NB4 (cell line): Measurements from ENCODE around the gene TANC1.

Experiments used
- DNase-seq: peaks from one replicate; pipeline ENCODE4 v3.0.0; 2010; ENCODE audit warnings: low read depth
- H3K4me3 ChIP-seq: one replicate; pipeline ENCODE4 v1.5.1; 2011; ENCODE audit warnings: mild to moderate bottlenecking, low read depth, low read length, moderate library complexity
- MYC ChIP-seq: IDR thresholded peaks from 2 replicates; pipeline ENCODE4 v1.6.1; 2011; ENCODE audit warnings: low read depth, low read length
- POLR2A ChIP-seq: IDR thresholded peaks from 2 replicates; pipeline ENCODE4 v1.6.1; 2011; ENCODE audit warnings: mild to moderate bottlenecking; ENCODE audit not compliant: insufficient read length; ENCODE audit errors: extremely low read depth
- TF ChIP-seq, protein P1 (sequence below): IDR thresholded peaks from 2 replicates; pipeline ENCODE4 v1.6.1; 2011; ENCODE audit warnings: low read depth, low read length
- TF ChIP-seq, protein P2 (sequence below): IDR thresholded peaks from one replicate; pipeline ENCODE4 v1.5.1; 2012; ENCODE audit warnings: low read depth, low read length

TANC1 gene

DNA sequence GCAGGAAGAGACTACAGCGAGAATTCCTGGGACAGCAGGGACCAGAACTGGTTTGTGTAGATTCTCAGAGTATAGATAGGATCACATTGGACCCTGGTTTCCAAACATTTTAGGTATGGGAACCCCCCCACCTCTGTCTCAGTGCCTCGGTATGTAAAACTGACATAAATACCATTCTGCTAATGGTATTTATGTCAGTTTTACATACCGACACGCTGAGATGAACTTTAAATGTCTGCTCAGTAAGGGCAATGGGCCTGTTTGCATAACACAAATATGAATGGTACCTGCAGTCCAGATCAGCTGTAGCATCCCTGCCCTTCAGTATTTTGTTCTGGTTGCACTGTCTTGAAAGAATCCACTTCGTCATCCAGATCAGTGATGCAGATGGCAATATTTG lies 244.9 kb downstream of the TANC1 start:
- no peak for DNase-seq
- H3K4me3 ChIP-seq, result no peak overlapping the region
- TF ChIP-seq, protein P1, sequence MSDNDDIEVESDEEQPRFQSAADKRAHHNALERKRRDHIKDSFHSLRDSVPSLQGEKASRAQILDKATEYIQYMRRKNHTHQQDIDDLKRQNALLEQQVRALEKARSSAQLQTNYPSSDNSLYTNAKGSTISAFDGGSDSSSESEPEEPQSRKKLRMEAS, result no peak
- TF ChIP-seq, protein P2, sequence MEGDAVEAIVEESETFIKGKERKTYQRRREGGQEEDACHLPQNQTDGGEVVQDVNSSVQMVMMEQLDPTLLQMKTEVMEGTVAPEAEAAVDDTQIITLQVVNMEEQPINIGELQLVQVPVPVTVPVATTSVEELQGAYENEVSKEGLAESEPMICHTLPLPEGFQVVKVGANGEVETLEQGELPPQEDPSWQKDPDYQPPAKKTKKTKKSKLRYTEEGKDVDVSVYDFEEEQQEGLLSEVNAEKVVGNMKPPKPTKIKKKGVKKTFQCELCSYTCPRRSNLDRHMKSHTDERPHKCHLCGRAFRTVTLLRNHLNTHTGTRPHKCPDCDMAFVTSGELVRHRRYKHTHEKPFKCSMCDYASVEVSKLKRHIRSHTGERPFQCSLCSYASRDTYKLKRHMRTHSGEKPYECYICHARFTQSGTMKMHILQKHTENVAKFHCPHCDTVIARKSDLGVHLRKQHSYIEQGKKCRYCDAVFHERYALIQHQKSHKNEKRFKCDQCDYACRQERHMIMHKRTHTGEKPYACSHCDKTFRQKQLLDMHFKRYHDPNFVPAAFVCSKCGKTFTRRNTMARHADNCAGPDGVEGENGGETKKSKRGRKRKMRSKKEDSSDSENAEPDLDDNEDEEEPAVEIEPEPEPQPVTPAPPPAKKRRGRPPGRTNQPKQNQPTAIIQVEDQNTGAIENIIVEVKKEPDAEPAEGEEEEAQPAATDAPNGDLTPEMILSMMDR, result no peak
- TF ChIP-seq MYC (no peak), POLR2A (no peak)

DNA sequence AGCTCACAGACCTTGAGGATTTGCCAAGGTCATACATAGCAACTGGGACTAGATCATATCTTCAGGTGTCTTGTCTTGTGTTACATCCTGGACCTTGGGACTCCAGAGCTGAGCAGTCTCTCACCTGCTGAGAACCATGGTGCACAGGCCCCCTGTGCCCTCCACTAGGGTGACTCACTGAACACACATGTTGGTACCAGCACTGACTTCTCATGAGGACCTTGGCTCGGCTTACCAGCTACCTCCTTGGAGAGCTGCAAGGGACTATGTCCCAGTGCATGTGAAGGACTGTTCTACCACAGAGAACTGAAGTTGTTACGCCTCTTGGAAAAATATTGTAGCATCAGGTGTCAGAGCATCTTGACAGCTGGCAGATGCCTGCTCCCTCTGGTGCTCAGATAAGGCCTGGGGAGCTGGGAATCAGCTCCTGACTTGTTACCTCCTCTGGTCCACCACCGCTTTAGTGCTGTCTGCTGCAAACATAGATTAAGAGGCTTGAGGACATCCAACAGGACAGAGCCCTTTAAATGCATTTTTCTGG lies 246.0 kb downstream of the TANC1 start:
- TF ChIP-seq POLR2A, result no peak
- no peak for TF ChIP-seq MYC
- TF ChIP-seq, protein P1, result no peak
- TF ChIP-seq, protein P2, result no peak
- DNase-seq, result no peak

DNA sequence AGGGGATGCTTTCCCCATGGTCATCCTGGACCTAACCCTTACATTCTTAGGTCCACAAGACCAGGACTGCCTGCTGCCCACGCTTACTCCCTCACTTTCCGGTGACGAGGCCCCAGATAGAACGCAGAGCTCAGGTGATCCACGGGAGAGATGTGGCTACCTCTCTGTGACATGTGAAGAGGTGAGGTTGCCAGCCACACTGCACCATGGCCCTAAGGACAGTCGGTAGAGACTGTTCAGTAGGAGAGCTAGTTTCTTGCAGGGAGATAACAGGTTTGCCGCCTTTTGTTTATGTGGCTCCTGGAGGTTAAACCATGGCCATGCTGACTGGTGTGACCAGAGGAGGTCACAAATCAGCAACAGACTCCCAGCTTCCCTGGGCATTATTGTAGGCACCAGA lies 246.7 kb downstream of the TANC1 start:
- H3K4me3 ChIP-seq, result no peak overlapping the region
- no peak for DNase-seq
- TF ChIP-seq POLR2A, result no peak
- TF ChIP-seq, protein P2, result no peak

More for the DNA sequence above, 246.0 kb downstream of the TANC1 start:
- H3K4me3 ChIP-seq, result no peak overlapping the region

DNA sequence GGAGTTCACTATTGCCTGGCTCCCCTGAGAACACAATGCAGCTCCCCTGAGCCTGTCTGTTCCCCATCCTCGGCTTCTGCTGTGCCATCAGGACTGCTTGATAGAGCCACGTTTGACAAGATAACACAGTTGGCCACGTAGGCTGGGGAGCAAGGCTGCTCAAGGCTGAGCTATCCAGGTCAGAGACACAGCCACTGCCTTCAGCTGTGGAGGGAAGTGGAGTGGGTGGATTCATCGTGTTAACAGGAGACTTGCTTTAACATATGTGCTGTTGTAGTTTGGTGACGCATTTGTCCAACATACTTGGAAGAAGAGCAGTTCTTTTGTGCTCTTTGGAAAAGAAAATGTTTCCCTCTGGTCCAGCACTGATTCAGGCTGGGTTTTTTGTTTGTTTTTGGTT lies 249.2 kb downstream of the TANC1 start:
- TF ChIP-seq, protein P2, result no peak
- TF ChIP-seq, protein P1, result no peak
- TF ChIP-seq POLR2A (no peak), MYC (no peak)
- DNase-seq, result no peak
- no peak overlapping the region for H3K4me3 ChIP-seq

DNA sequence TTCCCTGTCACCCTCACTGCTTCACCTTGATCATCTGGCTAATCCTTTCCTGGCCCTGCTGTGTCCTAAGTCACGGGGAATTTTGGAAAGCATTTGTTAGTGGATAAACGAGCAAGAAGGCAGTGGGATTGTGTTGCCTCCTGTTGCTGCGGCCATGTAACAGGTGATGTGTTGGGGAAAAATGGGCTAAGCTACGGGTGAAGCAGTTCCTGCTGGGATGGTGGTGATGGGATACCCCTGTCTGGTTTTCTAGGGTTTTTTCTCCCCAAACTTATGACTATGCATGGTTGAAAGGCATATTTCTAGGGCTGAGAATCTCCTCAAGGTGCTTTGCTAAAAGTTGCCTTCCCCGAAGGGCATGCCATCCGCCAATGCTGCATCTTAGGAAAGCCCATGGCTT lies 249.9 kb downstream of the TANC1 start:
- DNase-seq, result no peak
- H3K4me3 ChIP-seq, result no peak overlapping the region
- TF ChIP-seq, protein P1, result no peak
- TF ChIP-seq, protein P2, result no peak
- TF ChIP-seq MYC (no peak), POLR2A (no peak)

DNA sequence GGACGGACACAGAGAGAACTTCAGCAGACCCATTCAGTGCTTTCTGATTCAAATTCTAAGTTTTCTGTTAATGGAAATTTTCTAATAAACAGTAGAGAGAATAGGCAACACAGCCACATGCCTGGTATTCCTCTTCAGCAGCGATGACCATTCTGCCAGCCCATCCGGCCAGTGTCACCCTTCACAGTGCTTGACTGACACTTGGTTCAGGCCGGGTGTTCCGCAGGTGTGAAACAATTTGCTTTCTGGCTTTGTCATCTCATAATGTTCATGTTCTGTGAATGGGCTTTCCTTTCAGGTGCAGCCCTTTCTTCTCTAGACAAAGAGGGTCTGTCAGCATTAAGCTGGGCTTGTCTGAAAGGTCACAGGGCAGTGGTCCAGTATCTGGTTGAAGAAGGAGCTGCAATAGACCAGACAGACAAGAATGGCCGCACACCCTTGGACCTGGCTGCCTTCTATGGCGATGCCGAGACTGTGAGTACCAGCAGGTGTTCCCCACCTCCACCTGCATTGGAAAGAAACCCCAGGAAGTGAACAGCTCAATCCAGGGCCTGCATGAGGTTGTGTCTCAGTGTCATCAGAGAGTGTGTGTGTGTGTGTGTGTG lies 251.1 kb downstream of the TANC1 start:
- no peak for TF ChIP-seq POLR2A
- TF ChIP-seq, protein P1, result no peak
- TF ChIP-seq, protein P2, result no peak
- TF ChIP-seq MYC, result no peak
- DNase-seq, result no peak
- no peak overlapping the region for H3K4me3 ChIP-seq
